Endothelial cell of umbilical vein (primary cell): ENCODE measurements around the gene PNPLA6. TPM values are rescaled to one million over a fixed set of nuclear protein-coding genes. Genes with fewer than 3 reads are reported as not detected.

Experiments used
- BruUV-seq: library from RNA; stranded (reverse); fragments of 400-500 nt; replicated peaks from 2 replicates; lab custom pipeline; 2021; lab: Mats Ljungman, UMichigan
- CTCF ChIA-PET: fragments of 300-600, 350-600 bp; sonication (Branson Sonifier 250); formaldehyde crosslinking; loops from one replicate; lab custom pipeline; 2021; ENCODE audit warnings: antibody characterized with exemption, inconsistent platforms; lab: Charles Lee
- POLR2A ChIA-PET: fragments of 300-600, 350-600 bp; sonication (Branson Sonifier 250); formaldehyde crosslinking; loops from one replicate; lab custom pipeline; 2021; ENCODE audit warnings: antibody characterized with exemption, inconsistent platforms; lab: Charles Lee
- DNase-seq: peaks from one replicate; pipeline ENCODE4 v3.0.0-alpha.2; 2011; ENCODE audit warnings: low read depth, low spot score
- FAIRE-seq: peaks from 2 replicates; lab custom pipeline; 2011; peaks lifted over from hg19 to GRCh38; lab: Jason Lieb, UNC
- H2AFZ ChIP-seq: 2 replicates; pipeline ENCODE4 v1.6.0; 2012; ENCODE audit warnings: low read depth, low read length, control low read depth, inconsistent platforms
- H3K27ac ChIP-seq: 2 replicates; pipeline ENCODE4 v1.5.1; 2011; ENCODE audit warnings: low read depth, mild to moderate bottlenecking, control low read depth, low read length, moderate library complexity; ENCODE audit not compliant: insufficient read depth
- H3K27me3 ChIP-seq, 2 experiments: 2 replicates each; pipeline versions ENCODE4 v1.6.0 to v1.6.1; 2011; ENCODE audit warnings: low read length in 2 of 2, mixed read lengths in 1 of 2; ENCODE audit not compliant: control insufficient read depth in 2 of 2, insufficient read depth in 2 of 2
- H3K36me3 ChIP-seq, 2 experiments: 2 replicates in 1 of 2; 3 replicates in 1 of 2; pipeline ENCODE4 v1.5.1; 2011; ENCODE audit warnings: low read length in 2 of 2, mild to moderate bottlenecking in 1 of 2, moderate library complexity in 1 of 2; ENCODE audit not compliant: control insufficient read depth in 2 of 2, insufficient read depth in 2 of 2; ENCODE audit errors: extremely low read depth in 1 of 2
- H3K4me1 ChIP-seq: 3 replicates; pipeline ENCODE4 v1.5.1; 2011; ENCODE audit warnings: mild to moderate bottlenecking, low read length; ENCODE audit not compliant: control insufficient read depth, insufficient read depth; ENCODE audit errors: extremely low read depth
- H3K4me2 ChIP-seq: 2 replicates; pipeline ENCODE4 v1.6.1; 2011; ENCODE audit warnings: low read length, control low read depth, mixed read lengths; ENCODE audit not compliant: insufficient read depth
- H3K4me3 ChIP-seq, 3 experiments: fragments of 200-600 bp in 1 of 3; sonication (generic), shearing (Covaris generic) in 1 of 3; replicated peaks in 1 of 3; 2 replicates each; pipeline ENCODE4 v1.5.1; 2011 to 2016; ENCODE audit warnings: control low read depth in 3 of 3, low read length in 3 of 3, mild to moderate bottlenecking in 2 of 3, inconsistent platforms in 1 of 3, low read depth in 1 of 3, moderate library complexity in 1 of 3; ENCODE audit not compliant: insufficient read depth in 1 of 3
- H3K79me2 ChIP-seq: 2 replicates; pipeline ENCODE4 v1.6.0; 2012; ENCODE audit warnings: low read length, inconsistent platforms; ENCODE audit not compliant: control insufficient read depth, insufficient read depth
- H3K9ac ChIP-seq: replicated peaks from 2 replicates; pipeline ENCODE3; 2011; ENCODE audit warnings: low read length, control low read depth; ENCODE audit not compliant: insufficient read depth; ENCODE audit errors: extremely low read depth
- H3K9me1 ChIP-seq: replicated peaks from 3 replicates; pipeline ENCODE4 v1.6.0; 2011; ENCODE audit warnings: mild to moderate bottlenecking, low read length; ENCODE audit not compliant: control insufficient read depth, insufficient read depth; ENCODE audit errors: extremely low read depth
- H3K9me3 ChIP-seq: replicated peaks from 2 replicates; pipeline ENCODE4 v1.5.1; 2012; ENCODE audit warnings: low read length, inconsistent platforms; ENCODE audit not compliant: control insufficient read depth, insufficient read depth
- H4K20me1 ChIP-seq: replicated peaks from 2 replicates; pipeline ENCODE3; 2011; ENCODE audit warnings: mild to moderate bottlenecking, low read length; ENCODE audit not compliant: control insufficient read depth, insufficient read depth; ENCODE audit errors: extremely low read depth
- CTCF ChIP-seq, 2 donors: IDR thresholded peaks; 1 replicate in 1 of 2; 2 replicates in 1 of 2; pipeline ENCODE4 v1.5.1; 2011; ENCODE audit warnings: low read length in 2 of 2, mild to moderate bottlenecking in 2 of 2, moderate library complexity in 2 of 2, control low read depth in 1 of 2, inconsistent platforms in 1 of 2, low read depth in 1 of 2; ENCODE audit not compliant: insufficient read depth in 1 of 2; ENCODE audit errors: extremely low read depth in 1 of 2
- EZH2 ChIP-seq: IDR thresholded peaks from 2 replicates; pipeline ENCODE4 v1.6.1; 2012; ENCODE audit warnings: borderline replicate concordance, low read depth, mild to moderate bottlenecking, moderate library complexity, low read length, inconsistent platforms; ENCODE audit not compliant: severe bottlenecking
- FOS ChIP-seq: IDR thresholded peaks from 2 replicates; pipeline ENCODE4 v1.6.1; 2011; ENCODE audit warnings: mild to moderate bottlenecking, low read length, moderate library complexity, borderline replicate concordance; ENCODE audit not compliant: insufficient read depth
- GATA2 ChIP-seq: IDR thresholded peaks from 2 replicates; pipeline ENCODE4 v1.7.0; 2011; ENCODE audit warnings: low read depth, mild to moderate bottlenecking, moderate library complexity, mixed read lengths, low read length; ENCODE audit not compliant: insufficient read length, insufficient read depth
- JUN ChIP-seq: IDR thresholded peaks from 2 replicates; pipeline ENCODE4 v1.6.1; 2011; ENCODE audit warnings: borderline replicate concordance, low read depth; ENCODE audit not compliant: insufficient read length, insufficient read depth
- MAX ChIP-seq: IDR thresholded peaks from 2 replicates; pipeline ENCODE4 v1.6.1; 2011; ENCODE audit not compliant: insufficient read depth, insufficient read length
- MYC ChIP-seq: IDR thresholded peaks from one replicate; pipeline ENCODE4 v1.6.1; 2011; ENCODE audit warnings: mild to moderate bottlenecking, low read depth, low read length
- POLR2A ChIP-seq: IDR thresholded peaks from 2 replicates; pipeline ENCODE4 v1.6.1; 2012; ENCODE audit warnings: low read depth, mild to moderate bottlenecking, control low read depth, low read length
- POLR2AphosphoS5 ChIP-seq: IDR thresholded peaks from 2 replicates; pipeline ENCODE4 v1.6.1; 2012; ENCODE audit warnings: low read depth, mild to moderate bottlenecking, control low read depth, low read length, moderate library complexity; ENCODE audit not compliant: insufficient read depth
- dilution Hi-C: fragments of 300-500 bp; cut with MboI; formaldehyde crosslinking; loops from one replicate; pipeline ENCODE4 v1.15.0; 2019; ENCODE audit warnings: low sequenced_read_pairs; ENCODE audit not compliant: extremely low pct_ligation_motif_present
- intact Hi-C: fragments of 100-400 bp; cut with micrococcal nuclease; formaldehyde crosslinking; loops from one replicate; pipeline ENCODE4 v1.10.0; 2022
- polyA plus RNA-seq, 4 experiments: library from polyadenylated mRNA; depleted of rRNA in 3 of 4; stranded (reverse) in 3 of 4; unstranded in 1 of 4; fragments of >200 nt; gene quantifications; 2 replicates each; pipeline versions ENCODE4 v1.2.1 to v1.2.3, GENCODE V29; 2011 to 2012; ENCODE audit warnings: missing spikeins in 1 of 4
- total RNA-seq: library from RNA; stranded (reverse); gene quantifications from 2 replicates; pipeline ENCODE4 v1.2.3, GENCODE V29; 2021

PNPLA6 gene
- total and polyA plus RNA-seq, 2 donors (not counting 3 experiments of a cell fraction or from before 2014, with no cell fraction given) = 106 to 164 TPM

- H3K36me3 ChIP-seq = peaks cover 0 to 11% of the 10 kb centered on the region in 2 experiments
- no peak overlapping the region for H3K4me2 ChIP-seq
- ChIA-PET POLR2A (no interaction called here), CTCF (interaction anchor here (4.7 to 6.9 kb wide), 2 partner anchors 116 to 235 kb away, joined by 137 to 201 read pairs; partner anchors contain the start of gene TRAPPC5)
- H2AFZ ChIP-seq = no peak overlapping the region
- no peak overlapping the region for H3K4me3 ChIP-seq
- no TSS peak for BruUV-seq
- intact Hi-C loops (loop anchor here (5.0 to 10.0 kb wide), 2 partner anchors 267 to 460 kb away; partner anchors contain the start of gene EVI5L), dilution Hi-C loops (no loop called here)
- no peak for FAIRE-seq
- TF ChIP-seq POLR2A = no peak
- TF ChIP-seq EZH2 = no peak
- no peak for TF ChIP-seq GATA2
- TF ChIP-seq MYC = no peak
- no peak for TF ChIP-seq MAX
- TF ChIP-seq FOS = no peak
- TF ChIP-seq CTCF (IDR thresholded peaks at IDR 0.05; ENCODE audit: extremely low read depth in 1 of 2, insufficient read depth in 1 of 2, low read depth in 1 of 2, low read length in 2 of 2) = no peak
- TF ChIP-seq POLR2AphosphoS5 = no peak
- no peak for TF ChIP-seq JUN
- no peaks in the 10 kb centered on the region for H3K4me1 ChIP-seq
- H3K9me3 ChIP-seq = no peaks in the 10 kb centered on the region
- no peaks in the 10 kb centered on the region for H3K79me2 ChIP-seq
- no peaks in the 10 kb centered on the region for H3K27me3 ChIP-seq
- H3K9ac ChIP-seq = no peak overlapping the region
- H3K9me1 ChIP-seq = no peaks in the 10 kb centered on the region
- no peak for DNase-seq
- H3K27ac ChIP-seq = no peak overlapping the region
- no peaks in the 10 kb centered on the region for H4K20me1 ChIP-seq
These were observed 29.3 kb downstream of the PNPLA6 start for GRCh38 chr19:7564866-7565265.
